CD4-positive, alpha-beta T cell treated with Interleukin-1 beta for 1 hour (primary cell): Measurements from ENCODE around the gene SLC26A9.
"Not testable (repeated sequence)": the region's sequence is repeated elsewhere in the genome, so short reads cannot be mapped to it uniquely, and the experiment has no call there.

Experiments used
- DNase-seq, 2 donors: peaks; one replicate each; pipeline ENCODE4 v3.0.0-alpha.2; 2020 to 2022

The SLC26A9 gene

DNA sequence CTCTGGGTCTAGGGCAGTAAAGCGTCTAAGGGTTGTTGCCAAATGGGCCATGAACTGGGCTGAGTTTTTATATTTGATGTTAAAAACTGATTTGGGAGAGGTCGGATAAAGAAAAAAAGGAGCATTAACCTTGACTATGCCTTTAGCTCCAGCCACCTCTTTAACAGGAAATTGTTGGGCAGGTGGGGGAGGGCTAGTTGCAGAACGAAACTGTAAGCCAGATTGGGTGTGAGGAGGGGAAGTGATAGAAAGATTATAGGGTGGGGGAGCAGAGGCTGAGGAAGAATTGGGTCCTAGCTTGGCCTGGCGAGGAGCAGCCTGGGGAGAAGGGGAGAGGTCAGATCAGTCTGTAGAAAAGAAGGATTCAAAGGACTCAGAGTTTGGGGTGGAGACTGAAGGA is 54.2 kb downstream of the SLC26A9 start:
- DNase-seq, result not testable (repeated sequence)

DNA sequence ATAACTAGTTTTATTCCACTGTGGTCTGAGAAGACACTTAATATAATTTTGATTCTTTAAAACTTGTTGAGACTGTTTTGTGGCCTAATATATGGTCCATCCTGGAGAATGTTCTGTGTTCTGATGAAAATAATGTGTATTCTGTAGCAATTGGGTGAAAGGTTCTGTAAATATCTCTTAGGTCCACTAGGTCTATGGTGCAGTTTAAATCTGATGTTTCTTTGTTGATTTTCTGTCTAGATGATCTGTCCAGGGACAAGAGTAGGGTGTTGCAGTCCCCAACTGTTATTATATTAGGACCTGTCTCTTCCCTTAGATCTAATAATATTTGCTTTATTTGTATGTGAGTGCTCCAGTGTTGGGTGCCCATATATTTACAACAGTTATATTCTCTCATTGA is 59.5 kb downstream of the SLC26A9 start:
- no peak for DNase-seq

DNA sequence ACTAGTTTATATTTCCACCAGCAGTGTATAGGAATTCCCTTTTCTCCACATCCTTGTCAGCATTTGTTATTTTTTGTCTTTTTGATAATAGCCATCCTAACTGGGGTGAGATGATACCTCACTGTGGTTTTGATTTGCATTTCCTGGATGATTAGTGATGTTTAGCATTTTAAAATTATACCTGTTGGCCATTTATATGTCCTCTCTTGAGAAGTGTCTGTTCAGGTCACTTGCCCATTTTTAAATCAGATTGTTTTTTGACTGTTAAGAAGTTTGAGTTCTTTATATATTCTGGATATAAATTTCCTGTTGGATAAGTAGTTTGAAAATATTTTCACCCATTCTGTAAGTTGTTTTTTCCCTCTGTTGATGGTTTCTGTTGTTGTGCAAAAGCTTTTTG is 62.3 kb downstream of the SLC26A9 start:
- no peak for DNase-seq

DNA sequence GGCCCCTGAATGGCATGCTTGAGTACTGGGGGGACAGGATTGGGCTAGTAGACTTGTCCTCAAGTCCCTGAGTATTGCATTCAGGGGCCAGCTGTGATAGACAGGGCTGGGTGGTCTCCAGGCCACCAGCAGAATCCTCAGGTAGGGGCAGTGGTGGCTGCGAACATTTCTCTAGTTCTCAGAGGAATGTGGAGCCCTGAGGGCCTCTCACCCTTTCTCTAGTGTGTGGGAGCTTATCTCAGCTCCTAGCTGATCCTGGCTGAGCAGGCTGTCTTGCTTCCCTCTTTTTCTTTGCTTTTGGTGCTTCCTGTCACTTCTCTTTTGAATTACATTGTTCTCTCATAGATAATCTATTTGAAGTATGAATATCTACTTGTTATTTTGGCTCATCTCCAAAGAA is 63.3 kb downstream of the SLC26A9 start:
- no peak for DNase-seq

DNA sequence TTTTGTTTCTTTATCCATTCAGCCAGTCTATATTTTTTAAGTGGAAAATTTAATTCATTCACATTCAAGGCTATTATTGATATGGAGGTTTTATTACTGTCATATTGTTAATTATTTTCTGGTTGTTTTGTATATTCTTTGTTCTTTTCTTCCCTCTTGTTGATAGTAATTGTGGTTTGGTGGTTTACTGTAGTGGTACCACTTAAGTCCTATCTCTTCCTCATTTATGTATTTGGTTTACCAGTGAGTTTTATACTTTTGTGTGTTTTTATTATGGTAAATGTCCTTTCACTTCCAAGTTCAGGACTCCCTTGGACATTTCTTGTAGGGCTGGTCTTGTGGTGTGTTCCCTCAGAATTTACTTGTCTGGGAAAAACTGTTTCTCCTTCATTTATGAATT is 65.2 kb downstream of the SLC26A9 start:
- DNase-seq, result no peak

DNA sequence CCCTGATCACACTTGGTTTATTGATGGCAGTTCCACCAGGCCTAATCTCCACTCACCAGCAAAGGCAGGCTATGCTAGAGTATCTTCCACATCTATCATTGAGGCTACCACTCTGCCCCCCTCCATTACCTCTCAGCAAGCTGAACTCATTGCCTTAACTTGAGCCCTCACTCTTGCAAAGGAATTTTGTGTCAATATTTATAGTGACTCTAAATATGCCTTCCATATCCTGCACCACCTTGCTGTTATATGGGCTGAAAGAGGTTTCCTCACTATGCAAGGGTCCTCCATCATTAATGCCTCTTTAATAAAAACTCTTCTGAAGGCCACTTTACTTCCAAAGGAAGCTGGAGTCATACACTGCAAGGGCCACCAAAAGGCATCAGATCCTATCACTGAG is 70.1 kb downstream of the SLC26A9 start:
- not testable (repeated sequence) for DNase-seq

DNA sequence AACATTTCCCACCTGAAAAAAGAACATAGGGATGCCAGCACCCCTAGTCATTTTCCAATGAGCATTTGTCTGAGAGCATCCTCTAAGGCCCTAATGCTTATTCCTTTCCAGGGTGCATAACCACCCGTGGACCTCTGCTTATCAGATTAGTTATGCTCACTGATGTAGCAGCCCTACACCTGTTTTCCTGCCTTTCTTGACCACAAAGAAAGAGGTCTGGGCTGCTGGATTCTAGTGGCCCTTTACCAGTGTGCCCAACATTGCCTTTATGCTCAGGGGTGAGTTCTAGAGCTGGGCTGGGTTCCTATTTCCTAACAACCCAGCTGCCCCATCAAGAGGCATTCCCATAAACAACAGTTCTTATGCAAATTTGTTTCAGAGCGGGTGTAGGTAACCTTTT is 73.0 kb downstream of the SLC26A9 start:
- no peak for DNase-seq
